GM23248 (cell line): ENCODE measurements around the gene LSP1.

Experiments used
- EZH2 ChIP-seq: fragments of 200-600 bp; sonication (generic); IDR thresholded peaks from 2 replicates; pipeline ENCODE4 v1.6.1; 2018; ENCODE audit warnings: antibody characterized with exemption, mild to moderate bottlenecking; ENCODE audit not compliant: insufficient read depth, poor library complexity, severe bottlenecking
- EZH2phosphoT487 ChIP-seq: fragments of 200-600 bp; sonication (generic); IDR thresholded peaks from 2 replicates; pipeline ENCODE4 v1.6.1; 2018; ENCODE audit warnings: antibody characterized with exemption, moderate library complexity, mild to moderate bottlenecking, low read depth; ENCODE audit not compliant: insufficient read depth

- TF ChIP-seq EZH2phosphoT487 (no peak), EZH2 (no peak)
Observed at GRCh38 chr11:1924181-1924580, 71.3 kb downstream of the LSP1 start.
